ENCODE measurements around the gene CHCHD6.

DNA sequence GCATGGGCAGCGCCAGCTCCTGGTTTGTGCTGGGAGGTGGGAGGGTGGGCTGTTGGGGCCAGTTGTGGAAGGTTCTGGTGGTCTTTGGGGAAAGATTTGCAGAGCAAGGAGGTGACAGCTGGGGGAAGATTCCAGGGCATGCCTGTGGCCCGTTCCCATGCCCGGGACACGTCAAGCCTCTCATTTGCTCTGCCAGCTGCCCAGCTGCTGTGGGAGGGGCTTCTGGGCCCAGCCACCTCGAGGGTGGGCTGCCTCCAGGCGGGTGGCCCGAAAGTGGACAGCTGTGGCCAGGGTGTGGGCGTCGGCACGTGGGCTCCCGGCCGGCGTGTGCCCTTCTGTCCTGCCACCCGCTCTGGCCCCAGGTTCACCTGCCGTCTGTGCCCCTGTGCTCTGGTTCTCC is 296.1 kb downstream of the CHCHD6 start:
- no peak for TF ChIP-seq POLR2A (IDR thresholded peaks at IDR 0.05)
- TF ChIP-seq CTCF (IDR thresholded peaks at IDR 0.05) = no peak
